AG04450 (cell line): ENCODE measurements around the gene YPEL3. TPM values are rescaled to one million over a fixed set of nuclear protein-coding genes. Genes with fewer than 3 reads are reported as not detected.
"Not testable (repeated sequence)": the region's sequence is repeated elsewhere in the genome, so short reads cannot be mapped to it uniquely, and the experiment has no call there.

Source experiments
- CTCF ChIA-PET: fragments of 300-600, 350-600 bp; formaldehyde crosslinking; extraction: SDS; loops from one replicate; lab custom pipeline; 2022; ENCODE audit warnings: antibody characterized with exemption, inconsistent platforms; lab: Charles Lee
- POLR2A ChIA-PET: fragments of 350-600 bp; formaldehyde crosslinking; extraction: SDS; loops from one replicate; lab custom pipeline; 2021; ENCODE audit warnings: antibody characterized with exemption, inconsistent platforms; lab: Yijun Ruan, JAX
- DNase-seq: peaks from one replicate; pipeline ENCODE4 v3.0.0-alpha.2; 2011; ENCODE audit warnings: low read depth, low spot score
- H3K27ac ChIP-seq: one replicate; pipeline ENCODE4 v1.5.1; 2012; ENCODE audit warnings: low read depth, low read length, control low read depth
- H3K27me3 ChIP-seq: one replicate; pipeline ENCODE4 v1.6.0; 2012; ENCODE audit warnings: low read length; ENCODE audit not compliant: control insufficient read depth, insufficient read depth
- H3K4me3 ChIP-seq: 2 replicates; pipeline ENCODE4 v1.5.1; 2011; ENCODE audit warnings: mild to moderate bottlenecking, low read depth, low read length, control low read depth
- H3K9me3 ChIP-seq: 2 replicates; pipeline ENCODE4 v1.5.1; 2012; ENCODE audit warnings: low read length; ENCODE audit not compliant: control insufficient read depth, insufficient read depth
- polyA plus RNA-seq: library from polyadenylated mRNA; depleted of rRNA; stranded (reverse); fragments of >200 nt; gene quantifications from 2 replicates; pipeline ENCODE4 v1.2.3, GENCODE V29; 2011
- TF ChIP-seq, protein P1 (sequence below): IDR thresholded peaks from 2 replicates; pipeline ENCODE4 v1.5.1; 2011; ENCODE audit warnings: low read depth, low read length, control low read depth, inconsistent platforms

The YPEL3 gene
- polyA plus RNA-seq, 1 experiment, result 15.6 TPM

- no peaks in the 10 kb centered on the region for H3K27me3 ChIP-seq
- no peak for DNase-seq
- H3K4me3 ChIP-seq, result no peak overlapping the region
- POLR2A ChIA-PET, result no interaction called here
- TF ChIP-seq, protein P1, sequence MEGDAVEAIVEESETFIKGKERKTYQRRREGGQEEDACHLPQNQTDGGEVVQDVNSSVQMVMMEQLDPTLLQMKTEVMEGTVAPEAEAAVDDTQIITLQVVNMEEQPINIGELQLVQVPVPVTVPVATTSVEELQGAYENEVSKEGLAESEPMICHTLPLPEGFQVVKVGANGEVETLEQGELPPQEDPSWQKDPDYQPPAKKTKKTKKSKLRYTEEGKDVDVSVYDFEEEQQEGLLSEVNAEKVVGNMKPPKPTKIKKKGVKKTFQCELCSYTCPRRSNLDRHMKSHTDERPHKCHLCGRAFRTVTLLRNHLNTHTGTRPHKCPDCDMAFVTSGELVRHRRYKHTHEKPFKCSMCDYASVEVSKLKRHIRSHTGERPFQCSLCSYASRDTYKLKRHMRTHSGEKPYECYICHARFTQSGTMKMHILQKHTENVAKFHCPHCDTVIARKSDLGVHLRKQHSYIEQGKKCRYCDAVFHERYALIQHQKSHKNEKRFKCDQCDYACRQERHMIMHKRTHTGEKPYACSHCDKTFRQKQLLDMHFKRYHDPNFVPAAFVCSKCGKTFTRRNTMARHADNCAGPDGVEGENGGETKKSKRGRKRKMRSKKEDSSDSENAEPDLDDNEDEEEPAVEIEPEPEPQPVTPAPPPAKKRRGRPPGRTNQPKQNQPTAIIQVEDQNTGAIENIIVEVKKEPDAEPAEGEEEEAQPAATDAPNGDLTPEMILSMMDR, result no peak
- H3K9me3 ChIP-seq, result no peaks in the 10 kb centered on the region
- H3K27ac ChIP-seq, result no peak overlapping the region
- CTCF ChIA-PET, result interaction anchor here (1.3 kb wide), 1 partner anchor 290 kb away, joined by 3 read pairs; no protein-coding TSS in a partner anchor
Observed at GRCh38 chr16:30119428-30119827, 23.4 kb upstream of the YPEL3 start.

GRCh38 chr16:30117768-30118167 is 21.8 kb upstream of the YPEL3 start:
- no peak for DNase-seq
- Histone ChIP-seq H3K4me3 (no peak overlapping the region), H3K27ac (no peak overlapping the region), H3K27me3 (no peaks in the 10 kb centered on the region), H3K9me3 (no peaks in the 10 kb centered on the region)
- TF ChIP-seq, protein P1, result no peak
- POLR2A ChIA-PET, result no interaction called here
- CTCF ChIA-PET, result no interaction called here

GRCh38 chr16:30116291-30117207 is 20.5 kb upstream of the YPEL3 start:
- no peak for DNase-seq
- TF ChIP-seq, protein P1, result no peak
- Histone ChIP-seq H3K27me3 (no peaks in the 10 kb centered on the region), H3K27ac (no peak overlapping the region), H3K4me3 (no peak overlapping the region), H3K9me3 (no peaks in the 10 kb centered on the region)
- ChIA-PET POLR2A (no interaction called here), CTCF (no interaction called here)

DNA sequence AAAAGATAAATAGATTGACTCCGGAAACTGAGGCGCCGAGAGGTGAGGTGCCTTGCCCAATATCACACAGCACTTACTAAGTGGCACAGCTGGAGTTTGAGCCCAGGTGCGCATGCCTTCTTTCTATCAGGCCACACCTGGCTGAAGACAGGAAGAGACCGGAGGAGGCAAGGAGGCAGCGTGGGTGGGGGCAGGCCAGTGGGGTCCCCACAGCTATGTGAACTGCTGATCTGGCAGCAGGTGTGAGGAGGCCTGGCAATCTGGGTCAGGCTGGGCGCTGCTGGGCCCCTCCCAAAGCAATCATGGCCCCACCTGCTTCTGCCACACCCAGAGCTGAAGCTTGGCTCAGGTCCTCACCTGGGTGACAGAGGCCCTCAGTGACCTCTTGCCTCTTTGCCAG is 19.2 kb upstream of the YPEL3 start:
- no peak overlapping the region for H3K27ac ChIP-seq
- TF ChIP-seq, protein P1, result no peak
- DNase-seq, result no peak
- no peak overlapping the region for H3K4me3 ChIP-seq
- POLR2A ChIA-PET, result interaction anchor here (0.7 kb wide), 1 partner anchor 85 kb away, joined by 6 read pairs; no protein-coding TSS in a partner anchor
- CTCF ChIA-PET, result interaction anchor here (0.7 kb wide), 1 partner anchor 258 kb away, joined by 5 read pairs; no protein-coding TSS in a partner anchor
- H3K9me3 ChIP-seq, result no peaks in the 10 kb centered on the region
- H3K27me3 ChIP-seq, result no peaks in the 10 kb centered on the region

GRCh38 chr16:30114833-30115232 is 18.8 kb upstream of the YPEL3 start:
- H3K27ac ChIP-seq, H3K9me3 ChIP-seq, DNase-seq, H3K4me3 ChIP-seq, POLR2A ChIA-PET, H3K27me3 ChIP-seq: not testable (repeated sequence)
- CTCF ChIA-PET, result interaction anchor here (0.7 kb wide), 1 partner anchor 257 kb away, joined by 5 read pairs; no protein-coding TSS in a partner anchor
